Thymus (tissue), 11 donors: ENCODE data around the gene B3GNT7. TPM values are rescaled to one million over a fixed set of nuclear protein-coding genes. Genes with fewer than 3 reads are reported as not detected.

Source experiments
- DNase-seq, 9 donors: peaks; one replicate each; pipeline ENCODE4 v3.0.0-alpha.2; 2013; ENCODE audit warnings: low spot score in 9 of 9, low read depth in 6 of 9, missing footprints in 1 of 9
- H3K27ac ChIP-seq, 2 donors: one replicate each; pipeline ENCODE4 v1.5.1; 2013; ENCODE audit warnings: control low read depth in 1 of 2, low read depth in 1 of 2, low read length in 1 of 2, mild to moderate bottlenecking in 1 of 2, moderate library complexity in 1 of 2
- H3K27me3 ChIP-seq, 2 donors: one replicate each; pipeline ENCODE4 v1.5.1; 2013; ENCODE audit warnings: low read length in 1 of 2; ENCODE audit not compliant: control insufficient read depth in 2 of 2, insufficient read depth in 1 of 2
- H3K36me3 ChIP-seq, 2 donors: one replicate each; pipeline ENCODE4 v1.5.1; 2013; ENCODE audit warnings: low read length in 1 of 2, mild to moderate bottlenecking in 1 of 2, moderate library complexity in 1 of 2; ENCODE audit not compliant: control insufficient read depth in 2 of 2, insufficient read depth in 2 of 2
- H3K4me1 ChIP-seq, 2 donors: one replicate each; pipeline ENCODE4 v1.5.1; 2013; ENCODE audit warnings: low read length in 2 of 2; ENCODE audit not compliant: control insufficient read depth in 2 of 2, insufficient read depth in 2 of 2
- H3K4me3 ChIP-seq, 2 donors: one replicate each; pipeline ENCODE4 v1.5.1; 2013; ENCODE audit warnings: low read length in 2 of 2, control low read depth in 1 of 2, mild to moderate bottlenecking in 1 of 2
- H3K9me3 ChIP-seq, 2 donors: one replicate each; pipeline ENCODE4 v1.5.1; 2013; ENCODE audit warnings: low read length in 1 of 2, mild to moderate bottlenecking in 1 of 2; ENCODE audit not compliant: control insufficient read depth in 2 of 2, insufficient read depth in 1 of 2
- WGBS: extraction: QIAGEN DNeasy Blood & Tissue Kit; methylation state at CpG from one replicate; pipeline ENCODE4 v1.1.7; 2013; 5-methylcytosine and 5-hydroxymethylcytosine counted together
- polyA plus RNA-seq: library from polyadenylated mRNA; stranded (reverse); fragments of 200-250 nt; gene quantifications from one replicate; pipeline ENCODE4 v1.2.3, GENCODE V29; 2013
- total RNA-seq: library from RNA; stranded (reverse); fragments of 120-200 nt; gene quantifications from one replicate; pipeline ENCODE4 v1.2.4, GENCODE V29; 2013
- donor health status: healthy.

Gene B3GNT7
- total and polyA plus RNA-seq, 2 donors, result 1.8 to 2.2 TPM

- H3K27me3 ChIP-seq, result no peaks in the 10 kb centered on the region
- no peak for DNase-seq
- H3K27ac ChIP-seq, result peak overlapping the region in 1 of 2 donors; percentile 36
- peaks cover 0 to 2% of the 10 kb centered on the region in 2 donors for H3K4me1 ChIP-seq
- no peaks in the 10 kb centered on the region for H3K9me3 ChIP-seq
- 92% methylated on average over 28 of the region's 28 CpGs for WGBS
- H3K36me3 ChIP-seq, result no peaks in the 10 kb centered on the region
- H3K4me3 ChIP-seq, result no peak overlapping the region
Measured at GRCh38 chr2:231355508-231356465, 39.7 kb upstream of the B3GNT7 start.

GRCh38 chr2:231356466-231356844 is 39.1 kb upstream of the B3GNT7 start:
- Histone ChIP-seq H3K9me3 (no peaks in the 10 kb centered on the region), H3K36me3 (no peaks in the 10 kb centered on the region), H3K4me3 (no peak overlapping the region), H3K27ac (no peak overlapping the region), H3K27me3 (no peaks in the 10 kb centered on the region), H3K4me1 (peaks cover 0 to 3% of the 10 kb centered on the region in 2 donors)
- WGBS, result 87% methylated on average over 5 of the region's 5 CpGs
- no peak for DNase-seq

- Histone ChIP-seq H3K27ac (no peak overlapping the region), H3K9me3 (no peaks in the 10 kb centered on the region), H3K4me1 (peaks cover 0 to 9% of the 10 kb centered on the region in 2 donors), H3K4me3 (no peak overlapping the region), H3K36me3 (no peaks in the 10 kb centered on the region), H3K27me3 (no peaks in the 10 kb centered on the region)
- 98% methylated on average over 7 of the region's 7 CpGs for WGBS
- DNase-seq, result no peak
Measured at GRCh38 chr2:231357048-231357447, 38.5 kb upstream of the B3GNT7 start.

- no peaks in the 10 kb centered on the region for H3K36me3 ChIP-seq
- peaks cover 0 to 18% of the 10 kb centered on the region in 2 donors for H3K4me1 ChIP-seq
- H3K27ac ChIP-seq, result no peak overlapping the region
- DNase-seq, result no peak
- H3K4me3 ChIP-seq, result no peak overlapping the region
- H3K27me3 ChIP-seq, result no peaks in the 10 kb centered on the region
- no peaks in the 10 kb centered on the region for H3K9me3 ChIP-seq
- 93% methylated on average over 4 of the region's 4 CpGs for WGBS
Measured at GRCh38 chr2:231357931-231358330, 37.6 kb upstream of the B3GNT7 start.

- Histone ChIP-seq H3K4me3 (no peak overlapping the region), H3K4me1 (peaks cover 0 to 22% of the 10 kb centered on the region in 2 donors), H3K27me3 (no peaks in the 10 kb centered on the region), H3K9me3 (no peaks in the 10 kb centered on the region), H3K27ac (no peak overlapping the region), H3K36me3 (no peaks in the 10 kb centered on the region)
- DNase-seq, result no peak
- WGBS, result 99% methylated on average over 10 of the region's 10 CpGs
Measured at GRCh38 chr2:231359441-231359840, 36.1 kb upstream of the B3GNT7 start.

- H3K36me3 ChIP-seq, result no peaks in the 10 kb centered on the region
- H3K9me3 ChIP-seq, result no peaks in the 10 kb centered on the region
- H3K27me3 ChIP-seq, result no peaks in the 10 kb centered on the region
- H3K27ac ChIP-seq, result no peak overlapping the region
- no peak for DNase-seq
- H3K4me3 ChIP-seq, result no peak overlapping the region
- peaks cover 0 to 22% of the 10 kb centered on the region in 2 donors for H3K4me1 ChIP-seq
- WGBS, result 98% methylated on average over 11 of the region's 11 CpGs
Measured at GRCh38 chr2:231359948-231360347, 35.6 kb upstream of the B3GNT7 start.

GRCh38 chr2:231360401-231360800 is 35.1 kb upstream of the B3GNT7 start:
- H3K27me3 ChIP-seq, result no peaks in the 10 kb centered on the region
- 97% methylated on average over 11 of the region's 11 CpGs for WGBS
- H3K9me3 ChIP-seq, result no peaks in the 10 kb centered on the region
- no peak for DNase-seq
- no peak overlapping the region for H3K4me3 ChIP-seq
- H3K4me1 ChIP-seq, result peaks cover 0 to 22% of the 10 kb centered on the region in 2 donors
- H3K36me3 ChIP-seq, result no peaks in the 10 kb centered on the region
- no peak overlapping the region for H3K27ac ChIP-seq

GRCh38 chr2:231360881-231361371 is 34.6 kb upstream of the B3GNT7 start:
- WGBS, result 98% methylated on average over 13 of the region's 13 CpGs
- no peak overlapping the region for H3K4me3 ChIP-seq

More at GRCh38 chr2:231360881-231361371, 34.6 kb upstream of the B3GNT7 start:
- Histone ChIP-seq H3K4me1 (peaks cover 0 to 20% of the 10 kb centered on the region in 2 donors), H3K9me3 (no peaks in the 10 kb centered on the region), H3K27me3 (no peaks in the 10 kb centered on the region), H3K27ac (no peak overlapping the region), H3K36me3 (no peaks in the 10 kb centered on the region)
- no peak for DNase-seq
